Subcutaneous adipose tissue (tissue), 4 donors: ENCODE results near the gene RNF14. TPM values are rescaled to one million over a fixed set of nuclear protein-coding genes. Genes with fewer than 3 reads are reported as not detected.

Source experiments
- CTCF ChIP-seq: fragments of 450-650 bp; IDR thresholded peaks from one replicate; pipeline ENCODE4 v1.5.1; 2016; ENCODE audit warnings: low read depth, mild to moderate bottlenecking, control low read depth, antibody characterized with exemption, moderate library complexity
- total RNA-seq, 4 donors: library from RNA; depleted of rRNA; stranded (reverse); fragments of >200 nt; gene quantifications; one replicate each; pipeline ENCODE4 v1.1.0, GENCODE V29; 2016

The RNF14 gene
- total RNA-seq, 4 donors from 2014 or later: 28.1 to 111 (median 63.3) TPM

- TF ChIP-seq CTCF: no peak
Observed at GRCh38 chr5:141969783-141970771, 1.2 kb downstream of the RNF14 start.

- TF ChIP-seq CTCF: no peak
Observed at GRCh38 chr5:141973871-141974595, 5.1 kb downstream of the RNF14 start.

- no peak for TF ChIP-seq CTCF
Observed at GRCh38 chr5:141976176-141976575, 7.3 kb downstream of the RNF14 start.

- TF ChIP-seq CTCF: no peak
Observed at GRCh38 chr5:141978389-141978788, 9.5 kb downstream of the RNF14 start.

- TF ChIP-seq CTCF: no peak
Observed at GRCh38 chr5:141982626-141983025, 13.7 kb downstream of the RNF14 start.

GRCh38 chr5:141986072-141986471 lies 17.2 kb downstream of the RNF14 start:
- no peak for TF ChIP-seq CTCF

GRCh38 chr5:141989720-141990119 lies 20.8 kb downstream of the RNF14 start:
- no peak for TF ChIP-seq CTCF
